ENCODE data around the gene DIAPH1.

DIAPH1 gene

GRCh38 chr5:141567513-141568117, 51.2 kb downstream of the DIAPH1 start:
- no peak for DNase-seq (ENCODE audit: insufficient read length, low spot score)

GRCh38 chr5:141565826-141566570, 52.8 kb downstream of the DIAPH1 start:
- no peak for DNase-seq (ENCODE audit: insufficient read length, low spot score)

More at GRCh38 chr5:141567513-141568117, 51.2 kb downstream of the DIAPH1 start:
- peak; percentile 49 for FAIRE-seq

GRCh38 chr5:141564216-141564692, 54.5 kb downstream of the DIAPH1 start:
- DNase-seq (ENCODE audit: insufficient read length, low spot score) (peak; percentile 29), FAIRE-seq (peak; percentile 96)

More at GRCh38 chr5:141565826-141566570, 52.8 kb downstream of the DIAPH1 start:
- no peak for FAIRE-seq

GRCh38 chr5:141560725-141561483, 57.9 kb downstream of the DIAPH1 start:
- no peak for DNase-seq (ENCODE audit: insufficient read length, low spot score)
- no peak for FAIRE-seq

- FAIRE-seq (no peak), DNase-seq (ENCODE audit: insufficient read length, low spot score) (no peak)
Observed at GRCh38 chr5:141560151-141560550, 58.6 kb downstream of the DIAPH1 start.

- DNase-seq (ENCODE audit: insufficient read length, low spot score): no peak
- no peak for FAIRE-seq
Observed at GRCh38 chr5:141559461-141559860, 59.3 kb downstream of the DIAPH1 start.

- DNase-seq (ENCODE audit: insufficient read length, low spot score) (no peak), FAIRE-seq (no peak)
Observed at GRCh38 chr5:141558150-141558549, 60.6 kb downstream of the DIAPH1 start.

- DNase-seq (ENCODE audit: insufficient read length, low spot score): peak; percentile 13
- peak; percentile 79 for FAIRE-seq
Observed at GRCh38 chr5:141557681-141558136, 61.1 kb downstream of the DIAPH1 start.

GRCh38 chr5:141547921-141548320, 70.9 kb downstream of the DIAPH1 start:
- no peak for DNase-seq (ENCODE audit: insufficient read length, low spot score)
- no peak for FAIRE-seq

- no peak for DNase-seq (ENCODE audit: insufficient read length, low spot score)
- no peak for FAIRE-seq
Observed at GRCh38 chr5:141547488-141547887, 71.3 kb downstream of the DIAPH1 start.

- DNase-seq (ENCODE audit: insufficient read length, low spot score): no peak
- FAIRE-seq: no peak
Observed at GRCh38 chr5:141543053-141543452, 75.7 kb downstream of the DIAPH1 start.

- FAIRE-seq: no peak
- DNase-seq (ENCODE audit: insufficient read length, low spot score): no peak
Observed at GRCh38 chr5:141534492-141535213, 84.1 kb downstream of the DIAPH1 start.

GRCh38 chr5:141533897-141534296, 84.9 kb downstream of the DIAPH1 start:
- DNase-seq (ENCODE audit: insufficient read length, low spot score): no peak
- FAIRE-seq: no peak

- DNase-seq (ENCODE audit: insufficient read length, low spot score) (no peak), FAIRE-seq (no peak)
Observed at GRCh38 chr5:141532726-141533125, 86.1 kb downstream of the DIAPH1 start.

GRCh38 chr5:141529873-141530272, 88.9 kb downstream of the DIAPH1 start:
- DNase-seq (ENCODE audit: insufficient read length, low spot score): no peak
- no peak for FAIRE-seq

- DNase-seq (ENCODE audit: insufficient read length, low spot score) (no peak), FAIRE-seq (peak; percentile 47)
Observed at GRCh38 chr5:141529002-141529401, 89.8 kb downstream of the DIAPH1 start.

GRCh38 chr5:141528291-141528984, 90.4 kb downstream of the DIAPH1 start:
- no peak for DNase-seq (ENCODE audit: insufficient read length, low spot score)
- FAIRE-seq: no peak

- FAIRE-seq: no peak
- no peak for DNase-seq (ENCODE audit: insufficient read length, low spot score)
Observed at GRCh38 chr5:141527426-141527825, 91.4 kb downstream of the DIAPH1 start.

GRCh38 chr5:141525653-141526052, 93.1 kb downstream of the DIAPH1 start:
- FAIRE-seq: no peak
- DNase-seq (ENCODE audit: insufficient read length, low spot score): no peak

All from GM19239 (cell line).